MCF 10A (cell line): ENCODE results near the gene HES4. TPM values are rescaled to one million over a fixed set of nuclear protein-coding genes. Genes with fewer than 3 reads are reported as not detected.

Experiments used
- BruUV-seq: library from RNA; stranded (reverse); fragments of 400-500 nt; replicated peaks from 2 replicates; lab custom pipeline; 2021; lab: Mats Ljungman, UMichigan
- CTCF ChIA-PET: fragments of 300-600 bp; sonication (Branson Sonifier 250); formaldehyde crosslinking; extraction: SDS; loops from one replicate; lab custom pipeline; 2021; ENCODE audit warnings: antibody characterized with exemption, inconsistent platforms; lab: Yijun Ruan, JAX
- POLR2A ChIA-PET: fragments of 300-600, 350-650 bp; sonication (Branson Sonifier 250); formaldehyde crosslinking; extraction: SDS; loops from one replicate; lab custom pipeline; 2020; ENCODE audit warnings: antibody characterized with exemption, inconsistent platforms; lab: Yijun Ruan, JAX
- DNase-seq: peaks from one replicate; pipeline ENCODE4 v3.0.0-alpha.2; 2018; ENCODE audit not compliant: unreplicated experiment
- H3K27ac Mint-ChIP-seq: one replicate; pipeline ENCODE4 v1.8.0; 2022; ENCODE audit warnings: mild to moderate bottlenecking, low read depth, mixed read lengths; ENCODE audit not compliant: unreplicated experiment
- H3K27me3 Mint-ChIP-seq: one replicate; pipeline ENCODE4 v1.8.0; 2022; ENCODE audit warnings: mixed read lengths; ENCODE audit not compliant: insufficient read depth, unreplicated experiment
- H3K36me3 Mint-ChIP-seq: one replicate; pipeline ENCODE4 v1.8.0; 2022; ENCODE audit warnings: mild to moderate bottlenecking, moderate library complexity, mixed read lengths; ENCODE audit not compliant: insufficient read depth, unreplicated experiment
- H3K4me1 Mint-ChIP-seq: one replicate; pipeline ENCODE4 v1.8.0; 2022; ENCODE audit warnings: mixed read lengths; ENCODE audit not compliant: insufficient read depth, unreplicated experiment
- H3K4me3 Mint-ChIP-seq: one replicate; pipeline ENCODE4 v1.8.0; 2022; ENCODE audit warnings: mild to moderate bottlenecking, moderate library complexity, mixed read lengths; ENCODE audit not compliant: unreplicated experiment
- H3K9me3 Mint-ChIP-seq: one replicate; pipeline ENCODE4 v1.8.0; 2022; ENCODE audit warnings: mixed read lengths; ENCODE audit not compliant: unreplicated experiment
- CTCF ChIP-seq: fragments of 200-600 bp; IDR thresholded peaks from one replicate; pipeline ENCODE4 v1.8.0; 2022; ENCODE audit warnings: antibody characterized with exemption, mild to moderate bottlenecking; ENCODE audit not compliant: unreplicated experiment
- intact Hi-C: fragments of 100-400 bp; cut with micrococcal nuclease; formaldehyde crosslinking; loops from 2 replicates; pipeline ENCODE4 v1.14.1; 2022
- total RNA-seq: library from RNA; stranded (reverse); gene quantifications from 2 replicates; pipeline ENCODE4 v1.2.3, GENCODE V29; 2022

The HES4 gene
- total RNA-seq, 1 experiment from 2014 or later, result 42.1 TPM

GRCh38 chr1:1024771-1025699 is 25.1 kb upstream of the HES4 start:
- intact Hi-C loops, result no loop called here
- ChIA-PET CTCF (interaction anchor here (0.9 to 1.8 kb wide), 8 partner anchors 22 to 350 kb away, joined by 3 to 7 read pairs (median 4); partner anchors contain the start of gene AURKAIP1), POLR2A (interaction anchor here (0.7 to 1.5 kb wide), 2 partner anchors 12 to 225 kb away, joined by 3 to 6 read pairs; partner anchors contain the start of gene ISG15)
- Mint-ChIP-seq H3K4me3 (peak overlapping the region; percentile 55), H3K4me1 (peaks cover 11% of the 10 kb centered on the region), H3K9me3 (no peaks in the 10 kb centered on the region), H3K27ac (peak overlapping the region; percentile 84), H3K36me3 (peaks cover 4% of the 10 kb centered on the region), H3K27me3 (no peaks in the 10 kb centered on the region)
- peak; percentile 76 for DNase-seq
- BruUV-seq, result no TSS peak
- TF ChIP-seq CTCF, result no peak

GRCh38 chr1:1024149-1024770 is 24.4 kb upstream of the HES4 start:
- intact Hi-C loops, result no loop called here

GRCh38 chr1:1023700-1024099 is 23.8 kb upstream of the HES4 start:
- TF ChIP-seq CTCF, result no peak
- DNase-seq, result no peak
- no peak overlapping the region for H3K27ac Mint-ChIP-seq
- intact Hi-C loops, result loop anchor here (2.0 kb wide), 1 partner anchor 35 kb away; no protein-coding TSS in a partner anchor
- no peak overlapping the region for H3K4me3 Mint-ChIP-seq
- peaks cover 4% of the 10 kb centered on the region for H3K36me3 Mint-ChIP-seq
- no peaks in the 10 kb centered on the region for H3K27me3 Mint-ChIP-seq
- ChIA-PET POLR2A (interaction anchor here (0.7 to 1.5 kb wide), 2 partner anchors 11 to 731 kb away, joined by 3 to 6 read pairs; partner anchors contain the start of gene ISG15), CTCF (interaction anchor here (0.9 to 1.8 kb wide), 4 partner anchors 21 to 352 kb away, joined by 3 to 7 read pairs (median 4); partner anchors contain the start of gene AURKAIP1)
- no TSS peak for BruUV-seq
- peaks cover 11% of the 10 kb centered on the region for H3K4me1 Mint-ChIP-seq
- no peaks in the 10 kb centered on the region for H3K9me3 Mint-ChIP-seq

More at GRCh38 chr1:1024149-1024770, 24.4 kb upstream of the HES4 start:
- ChIA-PET POLR2A (interaction anchor here (0.7 to 1.5 kb wide), 3 partner anchors 11 to 730 kb away, joined by 3 to 6 read pairs (median 3); partner anchors contain the start of gene ISG15), CTCF (interaction anchor here (0.9 to 1.8 kb wide), 5 partner anchors 22 to 351 kb away, joined by 3 to 7 read pairs (median 3); partner anchors contain the start of gene AURKAIP1)
- Mint-ChIP-seq H3K27ac (peak overlapping the region; percentile 84), H3K27me3 (no peaks in the 10 kb centered on the region), H3K36me3 (peaks cover 4% of the 10 kb centered on the region), H3K4me3 (peak overlapping the region; percentile 55), H3K9me3 (no peaks in the 10 kb centered on the region), H3K4me1 (peaks cover 11% of the 10 kb centered on the region)
- DNase-seq, result no peak
- no TSS peak for BruUV-seq
- TF ChIP-seq CTCF, result no peak
